Caki2 (cell line): ENCODE results near the gene RPL26. TPM values are rescaled to one million over a fixed set of nuclear protein-coding genes. Genes with fewer than 3 reads are reported as not detected.

Experiments used
- DNase-seq: peaks from one replicate; pipeline ENCODE4 v3.0.0-alpha.2; 2015; ENCODE audit warnings: low read depth
- in situ Hi-C: cut with HindIII; loops from 2 replicates; pipeline ENCODE4 v1.10.0; 2016; ENCODE audit warnings: low sequenced_read_pairs, low pct_unique_long_range_greater_than_20kb, mixed read lengths
- total RNA-seq: library from RNA; depleted of rRNA; stranded (reverse); fragments of >200 nt; shearing (Covaris generic); gene quantifications from 2 replicates; pipeline ENCODE4 v1.2.3, GENCODE V29; 2014; ENCODE audit warnings: low replicate concordance; rRNA removed

Gene RPL26
- total RNA-seq, 1 experiment from 2014 or later, result 2,280 TPM

DNA sequence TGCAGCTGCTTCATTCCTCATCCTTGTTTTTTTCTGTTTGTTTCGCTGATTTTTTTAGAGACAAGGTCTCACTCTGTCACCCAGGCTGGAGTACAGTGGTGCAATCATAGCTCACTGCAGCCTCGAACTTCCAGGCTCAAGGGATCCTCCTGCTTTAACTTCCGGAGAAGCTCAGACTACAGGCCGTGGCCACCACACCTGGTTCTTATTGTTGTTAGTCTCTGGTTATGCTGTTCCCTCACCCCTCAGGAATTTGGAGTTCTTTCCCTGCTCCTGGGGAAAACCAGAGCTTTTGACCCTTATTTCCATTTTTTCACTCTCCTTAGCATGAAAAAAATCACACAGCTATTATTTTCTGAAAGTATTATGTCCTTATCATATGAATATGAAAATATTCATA, 41.5 kb downstream of the RPL26 start:
- no peak for DNase-seq
- in situ Hi-C loops, result no loop called here

- in situ Hi-C loops, result no loop called here
These were observed 43.5 kb downstream of the RPL26 start, which contains the start of gene ODF4 for GRCh38 chr17:8339540-8339939. ODF4 (plus strand) TSS chr17:8339840; CDS start chr17:8340052, 212 bp downstream.

DNA sequence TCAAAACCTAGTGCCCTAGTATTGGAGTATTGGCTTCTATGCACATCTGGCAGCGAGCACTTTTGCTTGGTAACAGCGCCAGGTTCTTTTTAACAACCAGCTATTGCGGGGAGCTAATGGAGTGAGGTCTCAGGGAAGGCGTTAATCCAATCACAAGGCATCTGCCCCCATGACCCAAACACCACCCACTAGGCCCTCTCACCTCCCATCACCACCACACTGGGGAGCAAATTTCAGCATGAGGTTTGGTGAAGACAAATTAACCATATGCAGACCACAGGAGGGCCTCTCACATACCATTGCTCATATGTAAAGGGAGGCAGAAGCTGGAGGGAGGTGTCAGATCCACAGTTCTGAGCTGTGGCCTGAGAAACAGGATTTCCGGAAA, 44.2 kb downstream of the RPL26 start:
- no peak for DNase-seq
- in situ Hi-C loops, result no loop called here

More at GRCh38 chr17:8339540-8339939, 43.5 kb downstream of the RPL26 start, which contains the start of gene ODF4:
- no peak for DNase-seq

GRCh38 chr17:8337802-8338752, 44.9 kb downstream of the RPL26 start:
- in situ Hi-C loops, result no loop called here

DNA sequence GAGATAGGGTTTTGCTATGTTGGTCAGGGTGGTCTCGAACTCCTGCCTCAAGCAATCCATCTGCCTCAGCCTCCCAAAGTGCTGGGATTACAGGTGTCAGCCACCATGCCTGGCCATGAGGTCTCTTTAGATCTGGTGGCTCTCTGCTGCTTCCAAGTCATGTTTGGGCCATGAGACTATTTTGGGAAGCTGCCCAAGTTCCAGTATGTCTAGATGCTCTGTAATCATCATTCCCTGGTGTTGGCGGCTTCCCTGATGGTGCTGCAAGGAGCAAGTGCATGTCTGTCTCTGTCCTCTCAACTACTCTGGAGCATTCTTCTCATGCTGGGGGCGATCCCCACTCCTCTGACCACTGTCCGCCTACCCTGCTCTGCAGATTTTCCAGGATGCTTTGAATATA, 49.7 kb downstream of the RPL26 start:
- in situ Hi-C loops, result no loop called here
- no peak for DNase-seq

More at GRCh38 chr17:8337802-8338752, 44.9 kb downstream of the RPL26 start:
- DNase-seq, result no peak

DNA sequence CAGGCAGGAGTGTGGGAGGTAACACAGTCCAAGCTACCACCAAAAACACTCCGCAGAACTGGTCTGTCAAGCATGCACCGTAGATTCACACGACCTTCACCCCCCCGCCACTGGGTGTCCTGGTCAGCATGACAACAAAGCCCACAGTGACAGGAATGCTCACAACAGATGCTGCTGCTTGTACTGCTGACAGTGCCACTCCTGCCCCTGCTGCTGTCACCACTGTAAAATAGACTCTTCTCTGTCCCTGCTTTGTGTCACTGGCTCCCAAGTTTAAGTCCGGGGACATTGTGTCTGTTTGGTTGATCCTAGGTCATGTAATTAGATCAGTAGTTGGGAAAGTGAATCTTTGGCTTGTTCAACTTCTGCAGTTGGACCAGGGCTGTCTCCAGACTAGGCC, 50.3 kb downstream of the RPL26 start:
- in situ Hi-C loops, result no loop called here
- no peak for DNase-seq

DNA sequence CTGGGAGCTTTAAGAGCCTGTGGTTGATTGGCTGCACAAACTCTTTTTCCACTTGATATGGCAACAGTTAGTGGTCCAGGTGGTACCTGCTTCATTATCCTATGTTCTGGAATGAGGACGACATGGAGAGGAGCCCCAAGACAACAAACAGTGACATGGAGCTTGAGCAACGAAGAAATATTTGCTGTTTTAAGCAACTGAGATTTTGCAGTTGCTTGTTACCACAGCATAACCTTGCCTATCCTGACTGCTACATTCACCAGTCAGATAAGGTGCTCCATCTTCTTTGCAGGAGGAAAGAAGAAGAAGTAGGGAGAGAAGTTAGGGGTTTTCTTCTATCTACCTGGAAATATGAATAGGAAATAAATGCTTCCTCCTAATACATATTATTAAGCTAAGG, 50.9 kb downstream of the RPL26 start:
- in situ Hi-C loops, result no loop called here

More for the DNA sequence above, 50.9 kb downstream of the RPL26 start:
- DNase-seq, result no peak

Other genes starting within 250 kb of the RPL26 start
- gene PER1, start 230.8 kb downstream of the RPL26 start, total RNA-seq, result 3.2 and 5.6 TPM in 2 replicates
- gene VAMP2, start 220.2 kb downstream of the RPL26 start, total RNA-seq, result 0.09 TPM in 1 of 2 replicates, not detected in the other
- 47.8 and 62.4 TPM in 2 replicates for gene TMEM107, start 206.8 kb downstream of the RPL26 start, total RNA-seq
- gene BORCS6, start 193.0 kb downstream of the RPL26 start, total RNA-seq, result 7.0 and 8.7 TPM in 2 replicates
- gene AURKB, start 172.6 kb downstream of the RPL26 start, total RNA-seq, result 67.6 and 78.3 TPM in 2 replicates
- gene CTC1, start 135.1 kb downstream of the RPL26 start, total RNA-seq, result 0.38 and 1.2 TPM in 2 replicates
- gene PFAS, start 133.9 kb downstream of the RPL26 start, total RNA-seq, result 30.2 and 38.5 TPM in 2 replicates
- gene RANGRF, start 94.5 kb downstream of the RPL26 start, total RNA-seq, result 13.8 and 28.6 TPM in 2 replicates
- gene SLC25A35, start 87.8 kb downstream of the RPL26 start, total RNA-seq, result 0.81 TPM in 1 of 2 replicates, not detected in the other
- gene ARHGEF15, start 73.0 kb downstream of the RPL26 start, total RNA-seq, result not detected in 2 replicates
- gene ODF4, start 43.4 kb downstream of the RPL26 start, total RNA-seq, result not detected in 2 replicates
- gene RNF222, start 14.6 kb upstream of the RPL26 start, total RNA-seq, result not detected in 2 replicates
- gene NDEL1, start 52.7 kb upstream of the RPL26 start, total RNA-seq, result 29.1 and 46.7 TPM in 2 replicates
- 3.4 and 4.3 TPM in 2 replicates for gene MYH10, start 247.5 kb upstream of the RPL26 start, total RNA-seq